ENCODE measurements around the gene NAALADL2.

NAALADL2 gene

GRCh38 chr3:174859114-174859735 lies at the start of gene NAALADL2:
TSS of gene NAALADL2 (plus strand) at chr3:174859334.
- DNase-seq: no peak

- DNase-seq: no peak
These were observed 48.9 kb upstream of the NAALADL2 start for GRCh38 chr3:174810254-174810653.

GRCh38 chr3:174812172-174812862 lies 46.8 kb upstream of the NAALADL2 start:
- DNase-seq: no peak

- no peak for DNase-seq
These were observed 43.4 kb upstream of the NAALADL2 start for GRCh38 chr3:174815750-174816149.

GRCh38 chr3:174820885-174821284 lies 38.2 kb upstream of the NAALADL2 start:
- no peak for DNase-seq

- no peak for DNase-seq
These were observed 37.7 kb upstream of the NAALADL2 start for GRCh38 chr3:174821477-174821876.

GRCh38 chr3:174822320-174822719 lies 36.8 kb upstream of the NAALADL2 start:
- DNase-seq: no peak

GRCh38 chr3:174826069-174826468 lies 33.1 kb upstream of the NAALADL2 start:
- no peak for DNase-seq

- no peak for DNase-seq
These were observed 14.4 kb upstream of the NAALADL2 start for GRCh38 chr3:174844746-174845145.

GRCh38 chr3:174846055-174846454 lies 13.1 kb upstream of the NAALADL2 start:
- DNase-seq: no peak

GRCh38 chr3:174854987-174855386 lies 4.1 kb upstream of the NAALADL2 start:
- DNase-seq: no peak

- DNase-seq: no peak
These were observed 1.8 kb upstream of the NAALADL2 start for GRCh38 chr3:174857301-174857700.

- no peak for DNase-seq
These were observed 781 bp upstream of the NAALADL2 start for GRCh38 chr3:174858353-174858752.

- no peak for DNase-seq
These were observed 622 bp downstream of the NAALADL2 start for GRCh38 chr3:174859756-174860155.

- no peak for DNase-seq
These were observed 3.0 kb downstream of the NAALADL2 start for GRCh38 chr3:174862101-174862500.

GRCh38 chr3:174862666-174863065 lies 3.5 kb downstream of the NAALADL2 start:
- no peak for DNase-seq

GRCh38 chr3:174863488-174863887 lies 4.4 kb downstream of the NAALADL2 start:
- no peak for DNase-seq

GRCh38 chr3:174869448-174869847 lies 10.3 kb downstream of the NAALADL2 start:
- DNase-seq: no peak

- no peak for DNase-seq
These were observed 14.9 kb downstream of the NAALADL2 start for GRCh38 chr3:174873832-174874657.

- DNase-seq: no peak
These were observed 23.7 kb downstream of the NAALADL2 start for GRCh38 chr3:174882789-174883188.

- DNase-seq: no peak
These were observed 24.9 kb downstream of the NAALADL2 start for GRCh38 chr3:174883881-174884675.

- DNase-seq: no peak
These were observed 25.8 kb downstream of the NAALADL2 start for GRCh38 chr3:174884776-174885568.

Measured in activated CD4-positive, alpha-beta T cell treated with anti-CD3 and anti-CD28 coated beads, Interleukin-2, Interleukin-6, amounts not matched to agents 100 ng/mL and 50 ng/mL, durations not matched to agents 16 hours and 8 hours (primary cell).